NCI-H2081 (cell line): ENCODE data around the gene THBD.
"Not testable (repeated sequence)": the region's sequence is repeated elsewhere in the genome, so short reads cannot be mapped to it uniquely, and the experiment has no call there.

ENCODE experiments used
- DNase-seq, 2 experiments: peaks; one replicate each; lab custom pipeline; 2025; lab: John Stamatoyannopoulos, UW

THBD gene

DNA sequence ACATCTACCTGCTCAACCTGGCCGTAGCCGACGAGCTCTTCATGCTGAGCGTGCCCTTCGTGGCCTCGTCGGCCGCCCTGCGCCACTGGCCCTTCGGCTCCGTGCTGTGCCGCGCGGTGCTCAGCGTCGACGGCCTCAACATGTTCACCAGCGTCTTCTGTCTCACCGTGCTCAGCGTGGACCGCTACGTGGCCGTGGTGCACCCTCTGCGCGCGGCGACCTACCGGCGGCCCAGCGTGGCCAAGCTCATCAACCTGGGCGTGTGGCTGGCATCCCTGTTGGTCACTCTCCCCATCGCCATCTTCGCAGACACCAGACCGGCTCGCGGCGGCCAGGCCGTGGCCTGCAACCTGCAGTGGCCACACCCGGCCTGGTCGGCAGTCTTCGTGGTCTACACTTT, 13.7 kb downstream of the THBD start:
- no peak for DNase-seq

- DNase-seq = no peak
Observed at GRCh38 chr20:23034721-23035671, 14.5 kb downstream of the THBD start, which contains the start of gene SSTR4. Gene SSTR4, plus strand, starts transcription at chr20:23035312. Its CDS starts 172 bp downstream, at chr20:23035484.

- no peak for DNase-seq
Observed at GRCh38 chr20:23033918-23034317, 15.6 kb downstream of the THBD start.

GRCh38 chr20:23032750-23033078, 16.8 kb downstream of the THBD start:
- no peak for DNase-seq

- no peak for DNase-seq
Observed at GRCh38 chr20:23032056-23032749, 17.3 kb downstream of the THBD start.

- DNase-seq = no peak
Observed at GRCh38 chr20:23031346-23031745, 18.1 kb downstream of the THBD start.

DNA sequence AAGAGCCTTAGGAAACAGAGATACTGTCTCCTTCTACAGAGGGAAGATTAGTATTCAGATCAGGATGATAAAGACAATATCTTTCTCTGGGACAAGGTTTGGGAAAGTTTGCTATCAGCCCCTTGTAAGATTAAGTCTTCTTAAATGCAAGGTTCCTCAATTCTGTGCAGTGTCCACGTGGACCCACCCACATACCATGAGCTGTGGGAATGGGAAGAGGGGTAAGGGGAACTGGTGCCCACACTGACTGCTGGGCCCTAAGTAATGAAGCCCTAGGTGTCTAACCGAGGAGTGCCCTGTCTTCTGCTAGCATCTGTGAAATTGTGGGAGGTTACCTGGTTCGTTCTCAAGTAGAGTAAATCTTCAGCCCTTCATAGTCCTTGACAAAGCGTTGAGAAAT, 20.1 kb downstream of the THBD start:
- DNase-seq = no peak

DNA sequence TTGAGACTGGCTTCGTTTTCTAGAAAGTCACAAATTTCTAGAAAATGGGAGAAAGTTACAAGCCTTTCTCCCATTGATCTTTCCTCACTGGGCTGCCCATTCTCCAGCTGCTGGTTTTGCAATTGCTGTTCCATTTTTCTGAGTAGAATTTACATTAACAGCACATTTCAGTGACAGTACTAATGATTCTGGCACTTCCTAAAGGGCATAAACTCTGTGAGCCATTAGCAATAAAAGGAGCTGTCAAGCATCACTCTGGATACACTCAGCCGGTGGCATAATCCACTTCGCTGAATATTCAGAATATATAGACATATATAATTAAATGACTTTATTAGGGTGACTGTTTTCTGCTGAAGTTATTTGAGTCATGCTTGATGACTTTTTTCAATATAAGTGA, 21.1 kb downstream of the THBD start:
- no peak for DNase-seq

GRCh38 chr20:23027721-23028120, 21.8 kb downstream of the THBD start:
- no peak for DNase-seq

DNA sequence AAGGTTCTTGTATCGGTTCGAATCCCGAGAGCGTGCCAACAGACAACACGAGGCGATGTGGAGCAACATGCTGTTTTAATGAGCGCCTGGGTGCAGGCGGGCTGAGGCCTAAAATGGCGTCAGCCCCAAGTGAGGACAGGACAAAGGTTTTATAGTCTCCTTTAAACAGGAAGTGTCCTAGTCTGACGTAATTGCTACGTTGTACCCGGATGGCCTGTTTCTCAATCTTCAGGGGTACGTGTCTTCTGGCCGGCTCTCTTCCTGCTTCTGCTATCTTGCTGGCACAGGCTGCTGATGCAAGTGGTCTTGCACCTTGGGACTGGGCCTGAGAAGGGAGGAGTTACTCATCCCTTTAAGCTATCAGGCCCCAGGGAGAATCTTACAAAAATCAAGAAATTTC, 24.0 kb downstream of the THBD start:
- DNase-seq = not testable (repeated sequence)

DNA sequence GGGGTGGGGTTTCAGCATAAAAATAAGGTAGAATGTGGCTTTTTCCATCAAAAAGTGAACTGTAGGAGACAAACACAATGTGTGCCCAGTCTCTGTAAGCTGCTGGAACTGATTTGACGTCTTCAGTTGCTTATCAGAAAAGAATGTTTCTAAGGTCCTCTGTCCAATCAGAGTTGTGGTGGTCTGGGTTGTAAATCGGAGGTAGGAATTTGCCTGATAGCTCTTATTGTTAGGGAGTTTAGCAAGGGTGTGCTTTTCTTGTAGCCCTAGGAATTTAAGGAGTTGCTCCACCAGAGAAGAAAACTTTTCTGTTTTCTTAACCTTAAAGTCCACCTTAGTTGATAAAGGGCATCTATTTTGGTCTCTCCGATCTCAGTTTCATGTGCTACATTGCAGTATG, 24.8 kb downstream of the THBD start:
- no peak for DNase-seq

DNA sequence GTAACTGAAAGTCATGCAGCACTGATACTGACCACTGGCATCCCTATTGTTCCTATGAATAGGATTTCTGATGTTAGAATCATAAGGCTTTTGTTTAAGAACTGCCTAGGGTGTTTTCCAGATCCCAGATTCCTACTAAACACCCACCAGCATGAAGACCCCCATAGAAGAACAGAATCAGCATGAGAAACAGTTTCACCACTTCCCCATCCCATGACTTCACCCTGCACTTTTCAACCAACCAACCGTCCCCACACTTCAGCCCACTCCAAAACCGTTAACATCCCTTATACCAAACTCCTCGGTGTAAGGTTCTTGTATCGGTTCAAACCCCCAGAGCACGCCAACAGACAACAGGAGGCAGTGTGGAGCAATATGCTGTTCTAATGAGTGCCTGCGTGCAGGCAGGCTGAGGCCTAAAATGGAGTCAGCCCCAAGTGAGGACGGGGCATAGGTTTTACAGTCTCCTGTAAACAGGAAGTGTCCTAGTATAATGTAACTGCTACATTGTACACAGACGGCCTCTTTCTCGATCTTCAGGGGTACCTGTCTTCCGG, 25.8 kb downstream of the THBD start:
- DNase-seq = no peak

DNA sequence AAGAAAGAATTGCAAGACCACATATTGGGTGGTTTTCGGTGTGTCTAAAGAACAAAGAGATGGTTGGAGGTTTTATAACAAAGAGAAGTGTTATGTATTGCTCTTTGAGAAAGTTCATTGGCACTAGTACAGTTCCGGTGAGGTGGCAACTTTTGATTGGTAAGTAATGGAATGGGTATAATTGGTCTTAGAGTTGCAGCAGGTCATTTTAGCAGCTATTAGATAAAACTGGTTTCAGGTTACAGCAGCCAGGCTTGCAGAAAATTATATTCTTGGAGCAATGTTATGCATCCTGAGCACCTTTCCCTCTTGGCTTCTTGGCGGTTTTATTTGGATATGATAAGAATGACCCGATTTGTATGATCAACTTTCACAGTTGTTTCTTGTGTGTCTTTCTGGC, 26.6 kb downstream of the THBD start:
- DNase-seq = no peak

- no peak for DNase-seq
Observed at GRCh38 chr20:23021951-23022350, 27.5 kb downstream of the THBD start.

GRCh38 chr20:23021541-23021940, 27.9 kb downstream of the THBD start:
- DNase-seq = no peak

DNA sequence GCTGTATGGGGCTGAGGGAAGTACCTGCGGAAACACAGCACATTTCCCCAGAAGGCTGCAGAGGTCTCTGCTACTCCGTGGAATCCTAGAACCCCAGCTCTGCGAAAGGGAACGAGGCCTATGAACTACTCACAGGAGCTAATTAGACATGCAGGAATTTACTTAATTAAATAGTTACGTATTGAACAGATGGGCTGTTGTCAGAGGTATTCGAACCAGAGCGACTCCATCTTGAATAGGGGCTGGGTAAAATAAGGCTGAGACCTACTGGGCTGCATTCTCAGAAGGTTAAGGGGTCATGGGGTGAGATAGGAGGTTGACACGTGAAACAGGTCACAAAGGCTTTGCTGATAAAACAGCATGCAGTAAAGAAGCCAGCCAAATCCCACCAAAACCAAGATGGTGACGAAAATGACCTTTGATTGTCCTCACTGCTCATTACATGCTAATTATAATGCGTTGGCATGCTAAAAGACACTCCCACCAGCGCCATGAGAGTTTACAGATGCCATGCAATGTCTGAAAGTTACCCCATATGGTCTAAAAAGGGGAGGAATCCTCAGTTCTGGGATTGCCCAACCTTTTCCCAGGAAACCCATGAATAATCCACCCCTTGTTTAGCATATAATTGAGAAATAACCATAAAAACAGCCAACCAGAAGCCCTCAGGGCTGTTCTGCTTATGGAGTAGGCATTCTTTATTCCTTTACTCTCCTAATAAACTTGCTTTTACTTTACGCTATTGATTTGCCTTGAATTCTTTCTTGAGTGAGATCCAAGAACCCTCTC, 29.0 kb downstream of the THBD start:
- DNase-seq = no peak

- no peak for DNase-seq
Observed at GRCh38 chr20:23019403-23019802, 30.1 kb downstream of the THBD start.

DNA sequence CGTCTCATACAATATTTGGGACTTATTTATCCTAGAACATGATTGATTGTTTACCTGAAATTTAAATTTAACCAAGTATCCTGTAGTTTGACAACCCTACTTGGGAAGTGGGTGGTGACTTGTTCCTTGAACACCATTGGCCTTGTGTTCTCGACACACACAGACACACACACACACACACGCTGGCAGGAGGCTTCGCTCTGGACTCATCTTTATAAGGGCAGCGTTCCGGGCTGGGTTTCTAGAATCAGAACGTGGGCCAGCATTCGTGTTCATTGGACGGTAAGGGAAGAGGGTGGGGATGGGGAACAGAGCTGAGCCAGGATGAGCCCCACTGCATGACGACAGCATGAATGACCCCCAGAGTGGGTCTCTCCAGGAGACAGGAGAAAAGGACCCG, 30.5 kb downstream of the THBD start:
- DNase-seq = no peak

- DNase-seq = no peak
Observed at GRCh38 chr20:23018432-23018831, 31.0 kb downstream of the THBD start.

DNA sequence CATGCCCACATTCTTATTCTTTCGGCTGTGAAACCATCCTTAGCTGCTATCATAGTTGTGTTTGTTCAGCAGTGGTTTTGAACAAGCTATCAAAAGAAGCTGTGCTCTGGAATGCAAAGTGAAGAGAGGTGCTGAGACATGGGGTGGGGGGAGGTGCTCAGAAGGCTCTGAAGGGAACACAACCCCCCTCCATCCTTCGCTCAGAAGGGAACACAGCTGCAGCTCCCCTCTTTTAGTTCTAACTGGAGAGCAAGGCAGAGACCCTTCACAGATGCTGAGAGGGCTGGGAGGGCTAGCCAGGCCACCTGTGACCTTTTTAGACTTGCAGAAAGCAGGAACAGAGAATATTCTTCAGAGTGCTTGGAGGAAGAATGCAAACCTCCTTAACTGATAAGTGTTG, 32.0 kb downstream of the THBD start:
- DNase-seq = no peak

DNA sequence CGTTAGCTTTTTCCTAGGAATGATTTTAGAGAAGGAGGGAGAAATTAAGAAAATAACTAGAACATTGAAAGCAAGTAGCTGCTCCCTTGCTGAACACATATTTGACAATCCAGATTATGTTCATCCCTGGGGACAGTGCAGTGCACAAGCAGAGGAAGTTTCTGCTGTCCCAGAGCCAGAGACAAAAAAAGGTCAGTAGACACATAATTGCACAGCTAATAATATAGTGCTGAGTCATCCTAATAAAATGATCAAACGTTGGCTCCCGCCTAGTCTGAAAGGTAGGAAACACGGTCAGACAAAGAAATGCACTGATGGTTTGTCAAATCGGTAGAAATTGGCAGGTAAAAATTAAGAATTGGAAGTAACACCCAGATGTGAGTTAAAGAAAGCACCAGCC, 36.0 kb downstream of the THBD start:
- DNase-seq = no peak

DNA sequence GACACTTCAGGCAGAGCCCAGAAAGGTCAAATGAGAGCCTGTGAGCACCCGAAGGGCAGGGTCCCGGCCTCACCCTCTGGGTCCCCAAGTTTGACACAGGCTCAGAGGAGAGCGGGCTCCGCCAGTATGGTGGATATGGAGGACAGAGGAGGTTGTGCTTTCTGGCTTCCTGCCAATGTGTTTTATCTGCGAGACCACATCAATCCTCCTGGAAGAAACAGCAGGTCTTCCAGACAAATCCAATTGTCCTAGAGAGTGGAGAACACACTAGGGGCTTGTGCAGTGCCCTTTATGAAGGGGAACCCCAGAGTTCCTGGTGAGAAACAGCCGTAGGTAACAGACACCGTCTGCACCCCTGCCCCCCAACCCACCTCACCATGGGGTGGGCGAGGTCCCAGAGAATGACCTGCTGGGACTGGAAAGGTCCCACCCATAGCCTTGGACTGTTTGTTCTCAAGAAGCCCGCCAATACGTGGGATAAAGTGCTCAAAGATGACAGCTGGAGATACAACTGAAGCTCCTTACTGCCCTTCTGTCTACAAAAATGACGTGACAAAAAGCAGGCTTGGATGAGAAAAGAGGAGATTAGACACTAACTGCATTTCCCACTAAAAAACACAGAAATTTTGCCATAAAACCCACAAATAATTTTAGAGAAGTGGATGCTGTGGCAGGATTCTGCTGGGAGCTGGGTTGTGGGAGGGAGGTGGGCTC, 38.3 kb downstream of the THBD start:
- no peak for DNase-seq
